DND-41 (cell line): ENCODE measurements around the gene KHDRBS2.

ENCODE experiments used
- ATAC-seq: fragments of 200-7000 bp; cut with Tn5 transposase; 3 replicates; pipeline ENCODE4 v1.9.1; 2021; ENCODE audit warnings: low read depth; ENCODE audit not compliant: insufficient read depth
- DNase-seq: peaks from one replicate; pipeline ENCODE4 v3.0.0-alpha.2; 2020
- H2AFZ ChIP-seq: 2 replicates; pipeline ENCODE4 v1.6.0; 2012; ENCODE audit warnings: low read depth, low read length
- H3K27ac ChIP-seq: 2 replicates; pipeline ENCODE4 v1.5.1; 2012; ENCODE audit warnings: low read length, inconsistent platforms
- H3K27me3 ChIP-seq: fragments of 200-600 bp; sonication (generic); 2 replicates; pipeline ENCODE4 v1.6.0; 2012; ENCODE audit warnings: low read length, mild to moderate bottlenecking, inconsistent platforms; ENCODE audit not compliant: insufficient read depth, poor library complexity
- H3K36me3 ChIP-seq: 2 replicates; pipeline ENCODE4 v1.5.1; 2012; ENCODE audit warnings: low read length, inconsistent platforms; ENCODE audit not compliant: insufficient read depth
- H3K4me1 ChIP-seq: 2 replicates; pipeline ENCODE4 v1.5.1; 2012; ENCODE audit warnings: mild to moderate bottlenecking, low read length; ENCODE audit not compliant: insufficient read depth
- H3K4me2 ChIP-seq: 2 replicates; pipeline ENCODE4 v1.6.0; 2012; ENCODE audit warnings: mild to moderate bottlenecking, moderate library complexity, low read length, inconsistent platforms; ENCODE audit not compliant: insufficient read depth
- H3K4me3 ChIP-seq, 2 experiments: fragments of 200-600 bp in 1 of 2; shearing (Covaris generic) in 1 of 2; 2 replicates each; pipeline ENCODE4 v1.5.1; 2012 to 2016; ENCODE audit warnings: inconsistent platforms in 2 of 2, low read length in 2 of 2, mild to moderate bottlenecking in 2 of 2, low read depth in 1 of 2, moderate library complexity in 1 of 2
- H3K79me2 ChIP-seq: 2 replicates; pipeline ENCODE4 v1.6.0; 2012; ENCODE audit warnings: low read length, inconsistent platforms; ENCODE audit not compliant: insufficient read depth
- H3K9ac ChIP-seq: 2 replicates; pipeline ENCODE4 v1.6.0; 2012; ENCODE audit warnings: low read depth, mild to moderate bottlenecking, inconsistent platforms, low read length, moderate library complexity
- H3K9me3 ChIP-seq: 2 replicates; pipeline ENCODE4 v1.5.1; 2012; ENCODE audit warnings: low read length, moderate library complexity, mild to moderate bottlenecking, inconsistent platforms; ENCODE audit not compliant: insufficient read depth, severe bottlenecking
- H4K20me1 ChIP-seq: 2 replicates; pipeline ENCODE4 v1.6.0; 2012; ENCODE audit warnings: low read length; ENCODE audit not compliant: insufficient read depth
- CTCF ChIP-seq: IDR thresholded peaks from 2 replicates; pipeline ENCODE4 v1.5.1; 2012; ENCODE audit warnings: borderline replicate concordance, low read length, moderate library complexity, mild to moderate bottlenecking; ENCODE audit not compliant: poor library complexity, severe bottlenecking; ENCODE audit errors: extremely low read depth
- EZH2 ChIP-seq: IDR thresholded peaks from 3 replicates; pipeline ENCODE4 v1.6.1; 2012; ENCODE audit warnings: borderline replicate concordance, low read depth, mild to moderate bottlenecking, moderate library complexity, low read length, inconsistent platforms; ENCODE audit not compliant: severe bottlenecking

KHDRBS2 gene

DNA sequence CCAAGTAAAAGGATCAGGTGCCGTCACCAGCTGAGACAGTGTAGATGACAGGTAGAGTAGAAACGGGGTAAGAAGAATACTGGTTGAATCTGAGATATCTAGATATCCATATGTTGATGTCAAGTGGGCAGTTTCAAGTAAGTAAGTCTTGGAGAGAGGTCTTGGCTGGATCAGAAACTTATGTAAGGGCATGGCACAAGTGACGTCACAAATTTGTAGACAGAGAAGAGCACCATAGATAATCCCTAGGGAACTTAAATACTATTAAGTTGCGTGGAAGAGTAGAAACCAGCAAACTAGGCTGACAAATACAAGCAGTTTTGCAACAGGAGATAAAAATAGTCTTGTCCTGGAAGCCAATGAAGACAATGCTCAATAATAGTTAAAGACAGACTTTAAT lies 123.2 kb downstream of the KHDRBS2 start:
- Histone ChIP-seq H3K9ac (no peak overlapping the region), H2AFZ (no peak overlapping the region), H3K27me3 (no peaks in the 10 kb centered on the region), H4K20me1 (no peaks in the 10 kb centered on the region), H3K27ac (no peak overlapping the region), H3K9me3 (no peaks in the 10 kb centered on the region), H3K4me3 (no peak overlapping the region), H3K4me1 (no peaks in the 10 kb centered on the region), H3K4me2 (no peak overlapping the region), H3K79me2 (no peaks in the 10 kb centered on the region), H3K36me3 (no peaks in the 10 kb centered on the region)
- no peak for DNase-seq
- ATAC-seq = no peak
- TF ChIP-seq EZH2 (no peak), CTCF (no peak)

DNA sequence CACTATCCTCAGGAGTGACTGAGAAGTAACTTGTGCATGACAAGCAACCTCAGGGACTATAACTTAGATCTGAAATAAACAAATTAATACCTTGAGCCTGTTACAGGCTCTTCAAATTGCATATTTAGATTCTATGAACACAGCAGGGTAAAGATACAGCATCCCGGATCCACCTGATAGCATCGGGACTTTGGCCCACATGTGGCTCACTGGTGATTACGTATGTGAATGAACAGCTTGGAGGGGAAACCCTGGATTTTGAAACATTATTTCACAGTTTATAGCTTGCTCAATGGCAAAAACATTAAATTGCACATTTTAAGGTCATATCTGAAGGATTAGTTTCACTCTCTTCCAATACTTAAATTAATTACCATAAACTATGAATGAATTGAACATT lies 133.2 kb downstream of the KHDRBS2 start:
- Histone ChIP-seq H3K79me2 (no peaks in the 10 kb centered on the region), H3K27me3 (no peaks in the 10 kb centered on the region), H4K20me1 (no peaks in the 10 kb centered on the region), H3K4me2 (no peak overlapping the region), H3K36me3 (no peaks in the 10 kb centered on the region), H3K9ac (no peak overlapping the region), H3K27ac (no peak overlapping the region), H2AFZ (no peak overlapping the region), H3K9me3 (no peaks in the 10 kb centered on the region), H3K4me3 (no peak overlapping the region), H3K4me1 (no peaks in the 10 kb centered on the region)
- TF ChIP-seq EZH2 (no peak), CTCF (no peak)
- DNase-seq (no peak), ATAC-seq (no peak)

DNA sequence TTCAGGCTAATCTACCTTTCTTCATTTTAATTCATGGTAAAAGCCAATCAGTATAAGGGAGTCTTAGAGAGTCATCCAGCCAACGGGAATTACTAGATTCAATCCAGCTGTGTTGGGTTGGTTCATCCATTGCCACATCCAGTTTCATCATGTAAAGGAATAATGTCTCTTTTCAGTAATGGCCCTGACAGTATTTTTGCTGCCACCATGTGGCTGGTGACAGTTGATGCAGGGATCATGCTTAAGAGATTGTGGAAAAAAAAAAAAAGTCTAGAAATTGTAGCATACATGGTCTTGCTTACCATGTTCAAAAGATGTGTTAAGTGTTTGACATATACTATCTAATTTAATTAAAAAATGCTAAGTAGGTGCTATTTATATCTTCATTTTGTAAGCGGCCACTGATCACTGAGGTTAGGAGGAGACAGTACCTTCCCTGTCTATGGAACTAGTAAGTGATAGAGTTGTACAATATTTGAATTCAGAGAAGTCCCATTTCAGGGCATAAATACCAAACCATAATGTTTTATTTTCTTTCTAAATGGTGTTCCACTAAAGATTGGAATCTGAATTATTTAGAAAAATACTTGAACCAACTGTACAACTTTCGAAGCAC lies 135.9 kb downstream of the KHDRBS2 start:
- H3K27ac ChIP-seq = no peak overlapping the region
- DNase-seq (peak; percentile 9), ATAC-seq (peak; percentile 53; the same call in 1 of the 3 replicates)
- no peak overlapping the region for H2AFZ ChIP-seq
- H4K20me1 ChIP-seq = no peaks in the 10 kb centered on the region
- no peak overlapping the region for H3K4me2 ChIP-seq
- no peaks in the 10 kb centered on the region for H3K27me3 ChIP-seq
- no peaks in the 10 kb centered on the region for H3K79me2 ChIP-seq
- H3K36me3 ChIP-seq = no peaks in the 10 kb centered on the region
- no peak overlapping the region for H3K4me3 ChIP-seq
- H3K4me1 ChIP-seq = no peaks in the 10 kb centered on the region
- peak; percentile 71 for TF ChIP-seq CTCF
- TF ChIP-seq EZH2 = no peak
- H3K9ac ChIP-seq = no peak overlapping the region
- H3K9me3 ChIP-seq = no peaks in the 10 kb centered on the region
